ENCODE measurements around the gene C10orf53.

Gene C10orf53

DNA sequence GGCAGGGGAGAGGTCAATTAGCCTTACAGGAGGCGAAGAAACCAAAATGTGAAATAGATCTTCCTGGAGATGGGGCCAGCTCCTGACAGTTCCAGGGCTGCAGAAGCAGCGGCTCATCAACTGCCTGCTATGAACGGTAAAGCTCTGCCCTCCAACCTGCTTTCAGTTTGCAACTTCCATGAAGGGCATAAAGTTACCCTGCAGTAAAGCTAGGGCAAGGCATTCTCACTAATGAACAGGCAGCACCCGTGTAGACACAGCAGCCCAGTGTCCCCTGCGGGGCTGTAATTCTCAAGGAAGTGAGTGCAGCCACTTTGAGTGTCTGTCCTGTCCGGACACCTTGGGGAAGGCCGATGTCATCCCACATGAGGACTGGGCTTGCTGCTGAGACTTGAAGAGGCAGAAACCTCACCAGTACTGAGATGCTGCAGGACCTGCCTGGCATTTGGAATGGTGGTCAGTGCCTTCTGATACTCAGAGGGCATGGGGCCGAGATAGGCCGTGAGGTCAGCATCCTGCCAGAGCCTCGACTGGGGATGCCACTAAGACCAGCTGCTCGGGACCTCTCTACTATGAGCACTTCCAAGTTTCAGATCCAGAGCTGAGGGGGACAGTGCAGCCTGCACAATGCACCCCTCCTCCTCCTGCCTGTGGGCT lies 26.1 kb upstream of the C10orf53 start:
- TF ChIP-seq, protein P1, sequence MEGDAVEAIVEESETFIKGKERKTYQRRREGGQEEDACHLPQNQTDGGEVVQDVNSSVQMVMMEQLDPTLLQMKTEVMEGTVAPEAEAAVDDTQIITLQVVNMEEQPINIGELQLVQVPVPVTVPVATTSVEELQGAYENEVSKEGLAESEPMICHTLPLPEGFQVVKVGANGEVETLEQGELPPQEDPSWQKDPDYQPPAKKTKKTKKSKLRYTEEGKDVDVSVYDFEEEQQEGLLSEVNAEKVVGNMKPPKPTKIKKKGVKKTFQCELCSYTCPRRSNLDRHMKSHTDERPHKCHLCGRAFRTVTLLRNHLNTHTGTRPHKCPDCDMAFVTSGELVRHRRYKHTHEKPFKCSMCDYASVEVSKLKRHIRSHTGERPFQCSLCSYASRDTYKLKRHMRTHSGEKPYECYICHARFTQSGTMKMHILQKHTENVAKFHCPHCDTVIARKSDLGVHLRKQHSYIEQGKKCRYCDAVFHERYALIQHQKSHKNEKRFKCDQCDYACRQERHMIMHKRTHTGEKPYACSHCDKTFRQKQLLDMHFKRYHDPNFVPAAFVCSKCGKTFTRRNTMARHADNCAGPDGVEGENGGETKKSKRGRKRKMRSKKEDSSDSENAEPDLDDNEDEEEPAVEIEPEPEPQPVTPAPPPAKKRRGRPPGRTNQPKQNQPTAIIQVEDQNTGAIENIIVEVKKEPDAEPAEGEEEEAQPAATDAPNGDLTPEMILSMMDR (IDR thresholded peaks at IDR 0.05; ENCODE audit: low read depth, low read length): no peak
- no peak for DNase-seq (ENCODE audit: extremely low read depth, low read depth)

DNA sequence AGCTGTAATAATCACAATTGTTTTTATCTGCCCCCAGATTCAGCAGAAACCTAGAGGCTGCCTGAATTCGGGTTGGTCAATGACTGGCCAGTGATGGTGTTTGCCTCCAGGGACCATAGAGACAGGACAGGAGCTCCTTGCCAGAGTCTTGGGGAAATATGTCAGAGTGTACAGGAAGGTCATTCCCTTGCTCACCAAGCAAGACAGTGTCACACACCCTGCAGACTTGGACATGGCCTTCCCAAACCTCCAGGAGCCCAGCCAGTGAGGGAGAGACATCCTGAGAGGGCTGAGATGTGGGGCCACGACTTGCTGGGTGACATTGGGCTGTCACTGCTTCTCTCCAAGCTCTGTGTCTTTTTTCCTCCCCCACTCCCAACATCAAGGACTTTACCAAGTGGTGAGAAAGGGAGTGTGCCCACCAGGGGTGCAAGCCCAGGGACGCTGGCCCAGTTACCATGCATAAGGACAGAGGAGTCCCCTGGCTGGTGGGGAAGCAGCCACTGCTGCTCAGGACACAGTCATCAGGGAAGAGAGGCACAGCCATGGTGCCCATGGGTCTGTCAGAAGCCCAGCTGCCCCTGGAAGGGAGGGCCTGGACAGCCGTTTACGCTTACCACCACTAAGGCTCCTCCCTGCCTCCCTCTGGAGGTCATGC lies 25.3 kb upstream of the C10orf53 start:
- TF ChIP-seq, protein P1 (IDR thresholded peaks at IDR 0.05; ENCODE audit: low read depth, low read length): no peak
- no peak for DNase-seq (ENCODE audit: extremely low read depth, low read depth)

DNA sequence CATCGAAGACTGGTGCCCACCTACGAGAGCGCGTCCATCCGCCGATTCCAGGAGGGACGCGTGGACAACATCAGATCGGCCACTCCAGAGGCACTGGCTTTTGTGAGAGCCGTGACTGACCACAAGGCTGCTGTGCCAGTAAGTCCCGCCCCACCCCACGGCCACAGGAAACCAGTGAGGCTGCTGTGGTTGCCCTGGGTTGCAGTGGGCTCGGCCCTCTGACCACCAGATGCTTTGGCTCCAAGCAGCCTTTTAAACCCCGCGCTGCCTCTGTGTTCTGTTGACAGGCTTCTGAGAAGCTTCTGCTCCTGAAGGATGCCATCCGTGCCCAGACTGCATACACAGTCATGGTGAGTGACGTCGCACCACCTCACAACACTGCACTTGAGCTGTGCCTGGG lies 24.4 kb upstream of the C10orf53 start:
- TF ChIP-seq, protein P1 (IDR thresholded peaks at IDR 0.05; ENCODE audit: low read depth, low read length): no peak
- DNase-seq (ENCODE audit: extremely low read depth, low read depth): no peak

DNA sequence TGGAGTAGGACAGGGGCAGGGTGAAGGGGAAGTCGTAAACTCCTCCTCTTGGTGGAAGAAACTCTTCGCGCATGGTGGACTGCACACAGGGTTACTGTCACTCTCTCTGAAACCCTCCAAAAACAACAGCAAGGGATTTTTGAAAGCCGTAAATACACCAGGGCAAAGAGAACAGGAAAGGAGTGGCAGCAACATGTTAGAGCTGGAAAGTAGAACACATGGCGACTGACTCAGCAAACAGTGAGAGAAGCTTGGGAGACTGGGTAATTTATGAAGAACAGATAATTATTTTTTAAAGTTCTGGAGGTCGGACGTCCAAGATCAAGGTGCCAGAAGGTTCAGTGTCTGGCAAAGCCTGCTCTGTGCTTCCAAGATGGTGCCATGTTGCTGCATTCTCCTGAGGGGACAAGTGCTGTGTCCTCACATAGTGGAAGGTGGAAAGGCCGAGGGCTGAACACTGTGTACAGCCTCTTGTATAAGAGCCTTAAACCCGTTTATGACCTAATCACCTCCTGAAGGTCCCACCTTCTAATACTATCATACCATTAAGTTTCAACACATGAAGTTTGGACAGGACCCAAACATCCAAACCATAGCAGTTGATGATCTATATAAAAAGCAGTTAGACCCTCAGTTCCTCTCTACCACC lies 22.5 kb upstream of the C10orf53 start:
- DNase-seq (ENCODE audit: extremely low read depth, low read depth): no peak
- TF ChIP-seq, protein P1 (IDR thresholded peaks at IDR 0.05; ENCODE audit: low read depth, low read length): no peak

DNA sequence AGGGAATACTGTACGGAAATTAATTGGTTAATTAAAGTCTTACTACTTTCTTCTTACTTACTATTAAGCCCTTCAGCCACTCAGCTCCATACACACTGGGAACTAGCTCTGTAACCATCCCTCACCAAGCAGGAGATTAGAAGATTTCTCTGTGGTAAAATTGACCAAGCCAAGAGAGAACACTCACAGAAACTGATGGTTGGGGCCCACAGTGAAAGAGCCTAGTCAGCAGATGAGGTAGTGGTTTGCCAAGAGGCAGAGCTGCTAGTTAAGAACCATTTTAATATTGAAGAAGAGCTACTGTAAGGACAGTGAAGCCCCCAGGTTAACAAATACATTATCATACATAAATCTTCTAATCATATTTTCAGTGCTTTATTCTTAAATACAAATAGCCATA lies 21.8 kb upstream of the C10orf53 start:
- no peak for DNase-seq (ENCODE audit: extremely low read depth, low read depth)
- TF ChIP-seq, protein P1 (IDR thresholded peaks at IDR 0.05; ENCODE audit: low read depth, low read length): no peak

DNA sequence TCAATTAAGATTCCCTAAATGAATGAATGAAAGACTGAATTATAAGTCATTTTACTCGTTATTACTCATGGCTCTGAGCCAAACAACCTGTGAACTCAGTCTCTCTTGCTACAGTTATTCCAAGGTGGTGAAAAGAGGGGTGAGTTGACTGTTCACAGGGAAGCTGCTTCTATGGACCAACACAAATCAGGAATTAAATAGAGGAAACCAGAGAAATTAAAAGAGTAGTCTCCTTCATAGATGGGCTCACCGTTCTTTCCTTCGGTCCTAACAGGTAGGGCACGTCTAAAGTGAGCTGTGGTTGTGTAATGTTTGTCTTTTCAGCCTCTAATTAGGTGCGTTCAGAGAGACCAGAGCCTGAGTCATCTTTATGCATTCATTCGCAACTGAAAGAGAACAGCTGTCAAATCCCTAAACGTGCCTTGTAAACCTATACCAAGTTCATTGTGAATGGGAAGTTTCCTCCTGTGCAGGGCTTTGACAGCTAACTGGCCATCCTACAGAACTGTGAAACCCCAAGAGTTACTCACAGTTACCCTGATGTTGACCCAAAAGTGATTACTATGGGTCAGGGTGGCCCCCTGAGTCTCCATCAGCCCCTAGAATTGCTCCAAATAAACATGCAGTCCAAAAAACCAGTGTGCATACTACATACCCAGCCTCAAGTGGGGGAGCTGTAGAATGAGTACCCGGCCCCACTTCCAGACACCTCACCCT lies 18.2 kb upstream of the C10orf53 start:
- TF ChIP-seq, protein P1 (IDR thresholded peaks at IDR 0.05; ENCODE audit: low read depth, low read length): no peak
- no peak for DNase-seq (ENCODE audit: extremely low read depth, low read depth)

All from AG09319 (cell line).